Activated naive CD8-positive, alpha-beta T cell treated with anti-CD3 and anti-CD28 coated beads, Interleukin-2, amount 10 ng/mL, durations not matched to agents 7 days and 5 days (primary cell): ENCODE measurements around the gene RAB11FIP4. TPM values are rescaled to one million over a fixed set of nuclear protein-coding genes. Genes with fewer than 3 reads are reported as not detected.

Experiments
- ATAC-seq: fragments of 150-1000 bp; cut with Tn5 transposase; one replicate; pipeline ENCODE4 v1.10.0; 2021; ENCODE audit warnings: low read depth, moderate library complexity
- POLR2A ChIA-PET: fragments of 350-600 bp; sonication (Branson Sonifier 250); formaldehyde crosslinking; loops from one replicate; lab custom pipeline; 2021; ENCODE audit warnings: antibody characterized with exemption; lab: Charles Lee
- DNase-seq: peaks from one replicate; pipeline ENCODE4 v3.0.0; 2021
- H3K27ac Mint-ChIP-seq: one replicate; pipeline ENCODE4 v1.8.0; 2022; ENCODE audit warnings: mild to moderate bottlenecking, mixed read lengths
- H3K27me3 Mint-ChIP-seq: one replicate; pipeline ENCODE4 v1.8.0; 2022; ENCODE audit warnings: mild to moderate bottlenecking, moderate library complexity, mixed read lengths
- H3K36me3 Mint-ChIP-seq: one replicate; pipeline ENCODE4 v1.8.0; 2021; ENCODE audit warnings: mild to moderate bottlenecking, mixed read lengths
- H3K4me1 Mint-ChIP-seq: one replicate; pipeline ENCODE4 v1.8.0; 2021; ENCODE audit warnings: mixed read lengths
- H3K4me3 Mint-ChIP-seq: one replicate; pipeline ENCODE4 v1.8.0; 2022; ENCODE audit warnings: mild to moderate bottlenecking, moderate library complexity, mixed read lengths
- H3K9me3 Mint-ChIP-seq: one replicate; pipeline ENCODE4 v1.8.0; 2021; ENCODE audit warnings: mixed read lengths
- total RNA-seq, 2 experiments: library from RNA; stranded (reverse); gene quantifications; one replicate each; pipeline ENCODE4 v1.2.3, GENCODE V29; 2021

Gene RAB11FIP4
- total RNA-seq, 2 experiments from 2014 or later, result 38.5 to 42.0 TPM

- DNase-seq, result no peak
- no peaks in the 10 kb centered on the region for H3K9me3 Mint-ChIP-seq
Observed at GRCh38 chr17:31575043-31575442, 183.6 kb downstream of the RAB11FIP4 start.

GRCh38 chr17:31579265-31579664, 187.8 kb downstream of the RAB11FIP4 start:
- Mint-ChIP-seq H3K27ac (no peak overlapping the region), H3K36me3 (no peaks in the 10 kb centered on the region), H3K27me3 (peaks cover 2% of the 10 kb centered on the region), H3K4me3 (no peak overlapping the region), H3K9me3 (no peaks in the 10 kb centered on the region), H3K4me1 (peaks cover 10% of the 10 kb centered on the region)
- ATAC-seq (no peak), DNase-seq (no peak)
- POLR2A ChIA-PET, result no interaction called here

More at GRCh38 chr17:31575043-31575442, 183.6 kb downstream of the RAB11FIP4 start:
- H3K4me3 Mint-ChIP-seq, result no peak overlapping the region
- POLR2A ChIA-PET, result no interaction called here
- peaks cover 2% of the 10 kb centered on the region for H3K27me3 Mint-ChIP-seq
- ATAC-seq, result no peak
- no peaks in the 10 kb centered on the region for H3K36me3 Mint-ChIP-seq
- no peaks in the 10 kb centered on the region for H3K4me1 Mint-ChIP-seq
- no peak overlapping the region for H3K27ac Mint-ChIP-seq

GRCh38 chr17:31580316-31580705, 188.8 kb downstream of the RAB11FIP4 start:
- H3K4me3 Mint-ChIP-seq, result no peak overlapping the region
- H3K27me3 Mint-ChIP-seq, result peaks cover 3% of the 10 kb centered on the region
- ATAC-seq, result no peak
- POLR2A ChIA-PET, result no interaction called here
- DNase-seq, result no peak
- H3K27ac Mint-ChIP-seq, result no peak overlapping the region
- peaks cover 10% of the 10 kb centered on the region for H3K4me1 Mint-ChIP-seq
- no peaks in the 10 kb centered on the region for H3K36me3 Mint-ChIP-seq
- H3K9me3 Mint-ChIP-seq, result no peaks in the 10 kb centered on the region

- ATAC-seq, result no peak
- Mint-ChIP-seq H3K27ac (no peak overlapping the region), H3K36me3 (no peaks in the 10 kb centered on the region), H3K4me3 (no peak overlapping the region), H3K9me3 (no peaks in the 10 kb centered on the region), H3K4me1 (peaks cover 10% of the 10 kb centered on the region), H3K27me3 (peaks cover 3% of the 10 kb centered on the region)
- POLR2A ChIA-PET, result no interaction called here
- DNase-seq, result no peak
Observed at GRCh38 chr17:31580706-31581490, 189.4 kb downstream of the RAB11FIP4 start.

- ATAC-seq (no peak), DNase-seq (no peak)
- POLR2A ChIA-PET, result no interaction called here
- no peak overlapping the region for H3K27ac Mint-ChIP-seq
- no peaks in the 10 kb centered on the region for H3K36me3 Mint-ChIP-seq
- no peaks in the 10 kb centered on the region for H3K9me3 Mint-ChIP-seq
- H3K27me3 Mint-ChIP-seq, result peaks cover 3% of the 10 kb centered on the region
- peaks cover 10% of the 10 kb centered on the region for H3K4me1 Mint-ChIP-seq
- H3K4me3 Mint-ChIP-seq, result no peak overlapping the region
Observed at GRCh38 chr17:31581491-31581890, 190.0 kb downstream of the RAB11FIP4 start.

GRCh38 chr17:31582151-31582907, 190.9 kb downstream of the RAB11FIP4 start:
- no peak for DNase-seq
- no peak overlapping the region for H3K27ac Mint-ChIP-seq
- no peak overlapping the region for H3K4me3 Mint-ChIP-seq
- peaks cover 3% of the 10 kb centered on the region for H3K27me3 Mint-ChIP-seq
- H3K4me1 Mint-ChIP-seq, result peaks cover 10% of the 10 kb centered on the region
- no peaks in the 10 kb centered on the region for H3K36me3 Mint-ChIP-seq
- ATAC-seq, result no peak
- POLR2A ChIA-PET, result no interaction called here
- H3K9me3 Mint-ChIP-seq, result no peaks in the 10 kb centered on the region

- Mint-ChIP-seq H3K9me3 (no peaks in the 10 kb centered on the region), H3K4me3 (no peak overlapping the region), H3K36me3 (no peaks in the 10 kb centered on the region), H3K27ac (no peak overlapping the region), H3K4me1 (peaks cover 10% of the 10 kb centered on the region), H3K27me3 (peaks cover 1% of the 10 kb centered on the region)
- DNase-seq (no peak), ATAC-seq (no peak)
- POLR2A ChIA-PET, result interaction anchor here (0.6 kb wide), 1 partner anchor 327 kb away, joined by 3 read pairs; no protein-coding TSS in a partner anchor
Observed at GRCh38 chr17:31583772-31584356, 192.4 kb downstream of the RAB11FIP4 start.

- H3K36me3 Mint-ChIP-seq, result no peaks in the 10 kb centered on the region
- POLR2A ChIA-PET, result interaction anchor here (0.6 kb wide), 1 partner anchor 326 kb away, joined by 3 read pairs; no protein-coding TSS in a partner anchor
Observed at GRCh38 chr17:31584438-31585279, 193.2 kb downstream of the RAB11FIP4 start.

GRCh38 chr17:31585280-31585630, 193.8 kb downstream of the RAB11FIP4 start:
- Mint-ChIP-seq H3K4me1 (peaks cover 10% of the 10 kb centered on the region), H3K36me3 (no peaks in the 10 kb centered on the region), H3K4me3 (no peak overlapping the region), H3K27ac (no peak overlapping the region), H3K9me3 (no peaks in the 10 kb centered on the region), H3K27me3 (peaks cover 1% of the 10 kb centered on the region)
- ATAC-seq, result no peak
- no peak for DNase-seq
- POLR2A ChIA-PET, result no interaction called here

More at GRCh38 chr17:31584438-31585279, 193.2 kb downstream of the RAB11FIP4 start:
- Mint-ChIP-seq H3K27me3 (peaks cover 1% of the 10 kb centered on the region), H3K27ac (no peak overlapping the region), H3K9me3 (no peaks in the 10 kb centered on the region), H3K4me3 (no peak overlapping the region), H3K4me1 (peaks cover 10% of the 10 kb centered on the region)
- no peak for ATAC-seq
- no peak for DNase-seq

- Mint-ChIP-seq H3K36me3 (no peaks in the 10 kb centered on the region), H3K27me3 (peaks cover 1% of the 10 kb centered on the region), H3K9me3 (no peaks in the 10 kb centered on the region), H3K4me3 (no peak overlapping the region), H3K4me1 (peaks cover 9% of the 10 kb centered on the region), H3K27ac (no peak overlapping the region)
- POLR2A ChIA-PET, result no interaction called here
- no peak for ATAC-seq
- no peak for DNase-seq
Observed at GRCh38 chr17:31586946-31587345, 195.5 kb downstream of the RAB11FIP4 start.

GRCh38 chr17:31587462-31587861, 196.0 kb downstream of the RAB11FIP4 start:
- ATAC-seq (no peak), DNase-seq (no peak)
- POLR2A ChIA-PET, result no interaction called here
- H3K27ac Mint-ChIP-seq, result no peak overlapping the region
- no peaks in the 10 kb centered on the region for H3K9me3 Mint-ChIP-seq
- no peak overlapping the region for H3K4me3 Mint-ChIP-seq
- H3K4me1 Mint-ChIP-seq, result peaks cover 4% of the 10 kb centered on the region
- H3K36me3 Mint-ChIP-seq, result no peaks in the 10 kb centered on the region
- H3K27me3 Mint-ChIP-seq, result peaks cover 1% of the 10 kb centered on the region
